GM12872 (cell line): ENCODE measurements around the gene PKDCC.

Source experiments
- CTCF ChIP-seq: IDR thresholded peaks from 3 replicates; pipeline ENCODE4 v1.5.1; 2011; ENCODE audit warnings: low read depth, mild to moderate bottlenecking, low read length, moderate library complexity; ENCODE audit not compliant: insufficient read depth

PKDCC gene

GRCh38 chr2:42094114-42094513 is 46.3 kb downstream of the PKDCC start:
- no peak for TF ChIP-seq CTCF

- TF ChIP-seq CTCF, result peak; percentile 61
These were observed 48.1 kb downstream of the PKDCC start for GRCh38 chr2:42095923-42096408.

- TF ChIP-seq CTCF, result no peak
These were observed 49.2 kb downstream of the PKDCC start for GRCh38 chr2:42096869-42097591.

GRCh38 chr2:42098571-42099437 is 51.0 kb downstream of the PKDCC start:
- TF ChIP-seq CTCF, result no peak

- peak; percentile 20; the same call in 1 of the 3 replicates for TF ChIP-seq CTCF
These were observed 51.8 kb downstream of the PKDCC start for GRCh38 chr2:42099438-42100173.

GRCh38 chr2:42100683-42101205 is 52.9 kb downstream of the PKDCC start:
- TF ChIP-seq CTCF, result no peak
